HG03354 (cell line): ENCODE measurements around the gene TAS2R8.

Experiments
- ATAC-seq: cut with Tn5 transposase; IDR thresholded peaks from one replicate; pipeline ENCODE4 v1.9.1; 2021; ENCODE audit warnings: mild to moderate bottlenecking; ENCODE audit not compliant: unreplicated experiment, poor library complexity, severe bottlenecking

Gene TAS2R8

DNA sequence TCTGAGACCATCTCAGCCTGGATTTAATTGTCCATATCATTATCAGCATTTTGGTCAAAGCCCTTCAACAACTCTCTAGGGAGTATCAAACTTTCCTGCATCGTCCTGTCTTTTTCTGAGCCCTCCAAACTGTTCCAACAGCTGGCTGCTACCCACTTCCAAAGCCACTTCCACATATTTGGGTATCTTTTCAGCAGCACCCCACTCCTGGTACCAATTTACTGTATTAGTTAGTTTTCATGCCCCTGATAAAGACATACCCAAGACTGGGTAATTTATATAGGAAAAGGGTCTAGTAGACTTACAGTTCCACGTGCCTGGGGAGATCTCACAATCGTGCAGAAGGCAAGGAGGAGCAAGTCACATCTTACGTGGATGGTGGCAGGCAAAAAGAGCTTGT is 50.9 kb downstream of the TAS2R8 start:
- no peak for ATAC-seq
